Astrocyte (in vitro differentiated cells and primary cell): ENCODE data around the gene ELF1.

Source experiments
- CTCF ChIP-seq: IDR thresholded peaks from 2 replicates; pipeline ENCODE4 v1.5.1; 2011; ENCODE audit warnings: low read depth, mild to moderate bottlenecking, inconsistent platforms, low read length, moderate library complexity; ENCODE audit not compliant: insufficient read depth
- EZH2 ChIP-seq: IDR thresholded peaks from 2 replicates; pipeline ENCODE4 v1.6.1; 2012; ENCODE audit warnings: mild to moderate bottlenecking, low read length, inconsistent platforms; ENCODE audit not compliant: insufficient read depth

- TF ChIP-seq CTCF (no peak), EZH2 (no peak)
These were observed 1.1 kb downstream of the ELF1 start for GRCh38 chr13:41017817-41018601.
